MM.1S (cell line): ENCODE measurements around the gene CHST1.

Experiments used
- EZH2 ChIP-seq: fragments of 300-600 bp; sonication (generic); optimal IDR thresholded peaks from 2 replicates; pipeline ENCODE3; 2017; ENCODE audit warnings: low read depth, mild to moderate bottlenecking, antibody characterized with exemption, low read length, mixed read lengths
- TF ChIP-seq, protein P1 (sequence below): fragments of 300-600 bp; sonication (generic); IDR thresholded peaks from 2 replicates; pipeline ENCODE4 v1.5.1; 2016; ENCODE audit warnings: antibody characterized with exemption, low read length, mixed read lengths

DNA sequence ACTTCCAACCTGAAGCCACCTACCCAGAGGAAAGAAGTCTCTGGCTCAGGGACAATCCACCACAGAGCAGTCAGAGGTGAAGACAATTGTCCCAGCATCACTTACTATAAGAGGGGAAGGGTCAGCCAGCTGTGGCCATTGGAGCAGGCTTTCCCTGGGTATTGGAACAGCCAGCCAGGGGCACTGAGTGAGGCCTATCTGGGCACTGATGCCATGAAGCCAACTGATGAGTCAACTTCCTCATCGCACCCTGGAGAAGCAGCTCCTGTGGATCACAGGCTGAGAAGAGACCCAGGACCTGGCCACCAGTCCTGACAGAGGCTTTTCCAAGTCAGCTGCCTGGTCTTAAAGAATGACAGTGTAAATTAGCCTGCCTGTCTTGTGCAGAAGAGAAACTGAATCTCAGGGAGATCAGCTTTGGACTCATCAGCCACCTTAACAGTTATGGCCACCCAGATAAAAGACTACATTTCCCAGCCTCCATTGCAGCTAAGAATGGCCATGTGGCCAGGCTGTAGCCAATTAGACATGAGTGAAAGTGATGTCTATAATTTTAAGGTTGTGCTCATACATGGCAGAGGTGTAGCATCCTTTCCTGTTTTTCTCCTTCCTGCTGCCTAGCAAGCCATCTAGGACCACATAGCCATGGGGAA lies 19.0 kb downstream of the CHST1 start:
- TF ChIP-seq EZH2, result no peak
- TF ChIP-seq, protein P1, sequence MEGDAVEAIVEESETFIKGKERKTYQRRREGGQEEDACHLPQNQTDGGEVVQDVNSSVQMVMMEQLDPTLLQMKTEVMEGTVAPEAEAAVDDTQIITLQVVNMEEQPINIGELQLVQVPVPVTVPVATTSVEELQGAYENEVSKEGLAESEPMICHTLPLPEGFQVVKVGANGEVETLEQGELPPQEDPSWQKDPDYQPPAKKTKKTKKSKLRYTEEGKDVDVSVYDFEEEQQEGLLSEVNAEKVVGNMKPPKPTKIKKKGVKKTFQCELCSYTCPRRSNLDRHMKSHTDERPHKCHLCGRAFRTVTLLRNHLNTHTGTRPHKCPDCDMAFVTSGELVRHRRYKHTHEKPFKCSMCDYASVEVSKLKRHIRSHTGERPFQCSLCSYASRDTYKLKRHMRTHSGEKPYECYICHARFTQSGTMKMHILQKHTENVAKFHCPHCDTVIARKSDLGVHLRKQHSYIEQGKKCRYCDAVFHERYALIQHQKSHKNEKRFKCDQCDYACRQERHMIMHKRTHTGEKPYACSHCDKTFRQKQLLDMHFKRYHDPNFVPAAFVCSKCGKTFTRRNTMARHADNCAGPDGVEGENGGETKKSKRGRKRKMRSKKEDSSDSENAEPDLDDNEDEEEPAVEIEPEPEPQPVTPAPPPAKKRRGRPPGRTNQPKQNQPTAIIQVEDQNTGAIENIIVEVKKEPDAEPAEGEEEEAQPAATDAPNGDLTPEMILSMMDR, result no peak
